Upper lobe of right lung (tissue), 1 donor: ENCODE results near the gene TRABD2B. TPM values are rescaled to one million over a fixed set of nuclear protein-coding genes. Genes with fewer than 3 reads are reported as not detected.

Experiments used
- ATAC-seq: fragments of 200-7000 bp; cut with Tn5 transposase; one replicate; pipeline ENCODE4 v1.9.1; 2020; ENCODE audit warnings: mild to moderate bottlenecking, moderate library complexity
- DNase-seq: peaks from one replicate; pipeline ENCODE4 v3.0.0-alpha.2; 2020
- H3K27ac ChIP-seq: fragments of 200-600 bp; one replicate; pipeline ENCODE4 v1.8.0; 2022
- H3K27me3 ChIP-seq: fragments of 200-600 bp; one replicate; pipeline ENCODE4 v1.8.0; 2022; ENCODE audit warnings: mild to moderate bottlenecking
- H3K36me3 ChIP-seq: fragments of 200-600 bp; one replicate; pipeline ENCODE4 v1.8.0; 2022
- H3K4me1 ChIP-seq: fragments of 200-600 bp; one replicate; pipeline ENCODE4 v1.8.0; 2022
- H3K4me3 ChIP-seq: fragments of 200-600 bp; one replicate; pipeline ENCODE4 v1.8.0; 2022; ENCODE audit warnings: mild to moderate bottlenecking
- H3K9me3 ChIP-seq: fragments of 200-600 bp; one replicate; pipeline ENCODE4 v1.8.0; 2022
- CTCF ChIP-seq: fragments of 200-600 bp; IDR thresholded peaks from one replicate; pipeline ENCODE4 v1.8.0; 2022; ENCODE audit warnings: antibody characterized with exemption
- intact Hi-C: fragments of 100-400 bp; cut with DNase I; formaldehyde crosslinking; loops from one replicate; pipeline ENCODE4 v1.11.0; 2022
- total RNA-seq: library from RNA; stranded (reverse); fragmentation: NEBNext Ultra II Directional; extraction: Animal tissue kit (Norgen Biotek cat#: 25700); gene quantifications from one replicate; pipeline ENCODE4 v1.2.1, GENCODE V29; 2021
- donor health status: DM: no; HTN: yes; CAD: no; lungs with severe emphysema.

Gene TRABD2B
- total RNA-seq, 1 donor from 2014 or later = 1.2 TPM

GRCh38 chr1:47919113-47919833 lies 77.9 kb downstream of the TRABD2B start:
- no peak for TF ChIP-seq CTCF
- Histone ChIP-seq H3K36me3 (no peaks in the 10 kb centered on the region), H3K4me3 (no peak overlapping the region), H3K4me1 (peaks cover 8% of the 10 kb centered on the region), H3K9me3 (no peaks in the 10 kb centered on the region), H3K27me3 (no peaks in the 10 kb centered on the region), H3K27ac (no peak overlapping the region)
- DNase-seq (no peak), ATAC-seq (no peak)
- intact Hi-C loops = no loop called here

- DNase-seq = no peak
- peaks cover 8% of the 10 kb centered on the region for H3K4me1 ChIP-seq
- no peak overlapping the region for H3K4me3 ChIP-seq
- intact Hi-C loops = no loop called here
- H3K36me3 ChIP-seq = no peaks in the 10 kb centered on the region
- no peak for ATAC-seq
- no peak for TF ChIP-seq CTCF
- no peak overlapping the region for H3K27ac ChIP-seq
- no peaks in the 10 kb centered on the region for H3K9me3 ChIP-seq
- no peaks in the 10 kb centered on the region for H3K27me3 ChIP-seq
Measured at GRCh38 chr1:47918257-47918867, 78.8 kb downstream of the TRABD2B start.

- H3K4me3 ChIP-seq = no peak overlapping the region
- intact Hi-C loops = no loop called here
- peaks cover 8% of the 10 kb centered on the region for H3K4me1 ChIP-seq
- ATAC-seq = no peak
- H3K9me3 ChIP-seq = no peaks in the 10 kb centered on the region
- no peaks in the 10 kb centered on the region for H3K27me3 ChIP-seq
- no peak for DNase-seq
- H3K27ac ChIP-seq = no peak overlapping the region
- TF ChIP-seq CTCF = no peak
- no peaks in the 10 kb centered on the region for H3K36me3 ChIP-seq
Measured at GRCh38 chr1:47917687-47918086, 79.5 kb downstream of the TRABD2B start.

GRCh38 chr1:47915677-47916353 lies 81.4 kb downstream of the TRABD2B start:
- H3K27ac ChIP-seq = no peak overlapping the region
- H3K36me3 ChIP-seq = no peaks in the 10 kb centered on the region
- no peak overlapping the region for H3K4me3 ChIP-seq
- TF ChIP-seq CTCF = no peak
- intact Hi-C loops = no loop called here
- DNase-seq (no peak), ATAC-seq (no peak)
- H3K4me1 ChIP-seq = peaks cover 8% of the 10 kb centered on the region
- H3K9me3 ChIP-seq = no peaks in the 10 kb centered on the region
- no peaks in the 10 kb centered on the region for H3K27me3 ChIP-seq

GRCh38 chr1:47914952-47915676 lies 82.1 kb downstream of the TRABD2B start:
- ATAC-seq = no peak

More at GRCh38 chr1:47914952-47915676, 82.1 kb downstream of the TRABD2B start:
- H3K4me1 ChIP-seq = peaks cover 8% of the 10 kb centered on the region
- no peaks in the 10 kb centered on the region for H3K36me3 ChIP-seq
- H3K9me3 ChIP-seq = no peaks in the 10 kb centered on the region
- H3K27ac ChIP-seq = no peak overlapping the region
- H3K27me3 ChIP-seq = no peaks in the 10 kb centered on the region
- intact Hi-C loops = no loop called here
- no peak overlapping the region for H3K4me3 ChIP-seq
- DNase-seq = no peak
- TF ChIP-seq CTCF = no peak
